DND-41 (cell line): ENCODE data around the gene IRX2.

Experiments
- ATAC-seq: fragments of 200-7000 bp; cut with Tn5 transposase; 3 replicates; pipeline ENCODE4 v1.9.1; 2021; ENCODE audit warnings: low read depth; ENCODE audit not compliant: insufficient read depth
- DNase-seq: peaks from one replicate; pipeline ENCODE4 v3.0.0-alpha.2; 2020
- H2AFZ ChIP-seq: 2 replicates; pipeline ENCODE4 v1.6.0; 2012; ENCODE audit warnings: low read depth, low read length
- H3K27ac ChIP-seq: 2 replicates; pipeline ENCODE4 v1.5.1; 2012; ENCODE audit warnings: low read length, inconsistent platforms
- H3K27me3 ChIP-seq: fragments of 200-600 bp; sonication (generic); 2 replicates; pipeline ENCODE4 v1.6.0; 2012; ENCODE audit warnings: low read length, mild to moderate bottlenecking, inconsistent platforms; ENCODE audit not compliant: insufficient read depth, poor library complexity
- H3K36me3 ChIP-seq: 2 replicates; pipeline ENCODE4 v1.5.1; 2012; ENCODE audit warnings: low read length, inconsistent platforms; ENCODE audit not compliant: insufficient read depth
- H3K4me1 ChIP-seq: 2 replicates; pipeline ENCODE4 v1.5.1; 2012; ENCODE audit warnings: mild to moderate bottlenecking, low read length; ENCODE audit not compliant: insufficient read depth
- H3K4me2 ChIP-seq: 2 replicates; pipeline ENCODE4 v1.6.0; 2012; ENCODE audit warnings: mild to moderate bottlenecking, moderate library complexity, low read length, inconsistent platforms; ENCODE audit not compliant: insufficient read depth
- H3K4me3 ChIP-seq, 2 experiments: fragments of 200-600 bp in 1 of 2; shearing (Covaris generic) in 1 of 2; 2 replicates each; pipeline ENCODE4 v1.5.1; 2012 to 2016; ENCODE audit warnings: inconsistent platforms in 2 of 2, low read length in 2 of 2, mild to moderate bottlenecking in 2 of 2, low read depth in 1 of 2, moderate library complexity in 1 of 2
- H3K79me2 ChIP-seq: 2 replicates; pipeline ENCODE4 v1.6.0; 2012; ENCODE audit warnings: low read length, inconsistent platforms; ENCODE audit not compliant: insufficient read depth
- H3K9ac ChIP-seq: 2 replicates; pipeline ENCODE4 v1.6.0; 2012; ENCODE audit warnings: low read depth, mild to moderate bottlenecking, inconsistent platforms, low read length, moderate library complexity
- H3K9me3 ChIP-seq: 2 replicates; pipeline ENCODE4 v1.5.1; 2012; ENCODE audit warnings: low read length, moderate library complexity, mild to moderate bottlenecking, inconsistent platforms; ENCODE audit not compliant: insufficient read depth, severe bottlenecking
- H4K20me1 ChIP-seq: 2 replicates; pipeline ENCODE4 v1.6.0; 2012; ENCODE audit warnings: low read length; ENCODE audit not compliant: insufficient read depth
- EZH2 ChIP-seq: IDR thresholded peaks from 3 replicates; pipeline ENCODE4 v1.6.1; 2012; ENCODE audit warnings: borderline replicate concordance, low read depth, mild to moderate bottlenecking, moderate library complexity, low read length, inconsistent platforms; ENCODE audit not compliant: severe bottlenecking
- TF ChIP-seq, protein P1 (sequence below): IDR thresholded peaks from 2 replicates; pipeline ENCODE4 v1.5.1; 2012; ENCODE audit warnings: borderline replicate concordance, low read length, moderate library complexity, mild to moderate bottlenecking; ENCODE audit not compliant: poor library complexity, severe bottlenecking; ENCODE audit errors: extremely low read depth

Gene IRX2

GRCh38 chr5:2773327-2773726 lies 21.9 kb upstream of the IRX2 start:
- ATAC-seq (no peak), DNase-seq (no peak)
- Histone ChIP-seq H3K79me2 (no peaks in the 10 kb centered on the region), H3K9me3 (no peaks in the 10 kb centered on the region), H3K27me3 (no peaks in the 10 kb centered on the region), H4K20me1 (no peaks in the 10 kb centered on the region), H2AFZ (no peak overlapping the region), H3K36me3 (no peaks in the 10 kb centered on the region), H3K27ac (no peak overlapping the region), H3K9ac (no peak overlapping the region), H3K4me2 (no peak overlapping the region), H3K4me1 (peaks cover 35% of the 10 kb centered on the region), H3K4me3 (no peak overlapping the region)
- TF ChIP-seq, protein P1, sequence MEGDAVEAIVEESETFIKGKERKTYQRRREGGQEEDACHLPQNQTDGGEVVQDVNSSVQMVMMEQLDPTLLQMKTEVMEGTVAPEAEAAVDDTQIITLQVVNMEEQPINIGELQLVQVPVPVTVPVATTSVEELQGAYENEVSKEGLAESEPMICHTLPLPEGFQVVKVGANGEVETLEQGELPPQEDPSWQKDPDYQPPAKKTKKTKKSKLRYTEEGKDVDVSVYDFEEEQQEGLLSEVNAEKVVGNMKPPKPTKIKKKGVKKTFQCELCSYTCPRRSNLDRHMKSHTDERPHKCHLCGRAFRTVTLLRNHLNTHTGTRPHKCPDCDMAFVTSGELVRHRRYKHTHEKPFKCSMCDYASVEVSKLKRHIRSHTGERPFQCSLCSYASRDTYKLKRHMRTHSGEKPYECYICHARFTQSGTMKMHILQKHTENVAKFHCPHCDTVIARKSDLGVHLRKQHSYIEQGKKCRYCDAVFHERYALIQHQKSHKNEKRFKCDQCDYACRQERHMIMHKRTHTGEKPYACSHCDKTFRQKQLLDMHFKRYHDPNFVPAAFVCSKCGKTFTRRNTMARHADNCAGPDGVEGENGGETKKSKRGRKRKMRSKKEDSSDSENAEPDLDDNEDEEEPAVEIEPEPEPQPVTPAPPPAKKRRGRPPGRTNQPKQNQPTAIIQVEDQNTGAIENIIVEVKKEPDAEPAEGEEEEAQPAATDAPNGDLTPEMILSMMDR = no peak
- no peak for TF ChIP-seq EZH2

GRCh38 chr5:2767089-2767488 lies 15.6 kb upstream of the IRX2 start:
- Histone ChIP-seq H3K9me3 (no peaks in the 10 kb centered on the region), H3K9ac (no peak overlapping the region), H3K27me3 (no peaks in the 10 kb centered on the region), H3K4me2 (no peak overlapping the region), H4K20me1 (no peaks in the 10 kb centered on the region), H3K79me2 (no peaks in the 10 kb centered on the region), H3K4me1 (peaks cover 13% of the 10 kb centered on the region), H3K4me3 (no peak overlapping the region), H3K36me3 (no peaks in the 10 kb centered on the region), H2AFZ (peak overlapping the region; percentile 15; the same call in 1 of the 2 replicates), H3K27ac (no peak overlapping the region)
- ATAC-seq = no peak
- no peak for DNase-seq
- TF ChIP-seq, protein P1 = no peak
- no peak for TF ChIP-seq EZH2

DNA sequence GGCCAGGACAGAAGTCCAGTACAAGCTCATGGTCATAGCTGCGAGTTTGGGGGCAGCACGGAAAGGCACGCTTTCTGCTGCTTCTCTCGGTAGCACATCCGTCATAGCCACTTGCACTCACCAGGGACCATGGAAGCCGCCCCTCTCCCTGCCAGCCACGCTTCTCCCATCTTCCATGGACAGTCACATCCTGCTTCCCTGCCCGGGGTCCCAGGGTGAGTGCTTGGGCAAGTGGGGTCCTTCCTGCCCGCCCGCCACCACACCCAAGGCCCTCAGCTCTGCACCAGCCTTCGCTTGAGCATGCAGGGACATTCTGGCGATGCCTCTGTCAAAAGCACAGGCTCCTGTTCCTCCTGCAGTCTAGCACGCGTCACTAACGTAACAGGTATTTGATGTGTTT lies 13.1 kb upstream of the IRX2 start:
- Histone ChIP-seq H3K79me2 (no peaks in the 10 kb centered on the region), H3K27me3 (no peaks in the 10 kb centered on the region), H3K9me3 (no peaks in the 10 kb centered on the region), H4K20me1 (no peaks in the 10 kb centered on the region), H3K27ac (no peak overlapping the region), H3K4me3 (no peak overlapping the region), H3K4me2 (no peak overlapping the region), H3K9ac (no peak overlapping the region), H3K36me3 (no peaks in the 10 kb centered on the region), H3K4me1 (peaks cover 28% of the 10 kb centered on the region), H2AFZ (no peak overlapping the region)
- ATAC-seq = no peak
- TF ChIP-seq, protein P1 = no peak
- TF ChIP-seq EZH2 = no peak
- DNase-seq = no peak

DNA sequence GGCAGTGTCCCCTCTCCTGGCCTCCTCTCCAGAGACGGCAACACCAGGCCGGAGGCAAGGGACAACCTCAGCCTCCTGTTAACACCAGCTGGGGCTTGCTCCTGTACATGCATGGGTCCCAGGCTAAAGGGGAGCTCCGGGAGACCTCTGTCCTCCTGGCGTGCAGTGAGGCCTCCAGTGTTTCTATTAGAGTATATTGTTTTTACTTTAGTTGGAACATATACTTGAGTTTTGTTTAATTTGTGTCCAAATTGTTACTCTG lies 12.0 kb upstream of the IRX2 start:
- Histone ChIP-seq H4K20me1 (no peaks in the 10 kb centered on the region), H3K9ac (no peak overlapping the region), H3K4me1 (peaks cover 30% of the 10 kb centered on the region), H3K79me2 (no peaks in the 10 kb centered on the region), H3K4me2 (no peak overlapping the region), H3K27ac (no peak overlapping the region), H3K27me3 (no peaks in the 10 kb centered on the region), H2AFZ (no peak overlapping the region), H3K36me3 (no peaks in the 10 kb centered on the region), H3K4me3 (no peak overlapping the region), H3K9me3 (no peaks in the 10 kb centered on the region)
- ATAC-seq (no peak), DNase-seq (no peak)
- TF ChIP-seq EZH2 = no peak
- TF ChIP-seq, protein P1 = no peak
